Left lung (tissue), 10 donors: ENCODE measurements around the gene RNF25. TPM values are rescaled to one million over a fixed set of nuclear protein-coding genes. Genes with fewer than 3 reads are reported as not detected.

Experiments
- ATAC-seq: fragments of 200-7000 bp; cut with Tn5 transposase; one replicate; pipeline ENCODE4 v1.9.1; 2020; ENCODE audit warnings: moderate library complexity
- DNase-seq, 4 donors: peaks; one replicate each; pipeline ENCODE4 v3.0.0-alpha.2; 2013 to 2020
- H3K27ac ChIP-seq, 2 donors: fragments of 200-600 bp; sonication (generic) in 1 of 2; one replicate each; pipeline versions ENCODE4 v1.5.0 to v1.8.0; 2020 to 2021
- H3K27me3 ChIP-seq, 2 donors: fragments of 200-600 bp; sonication (generic) in 1 of 2; one replicate each; pipeline versions ENCODE4 v1.5.0 to v1.8.0; 2020 to 2021
- H3K36me3 ChIP-seq, 2 donors: fragments of 200-600 bp; sonication (generic) in 1 of 2; one replicate each; pipeline versions ENCODE4 v1.5.0 to v1.8.0; 2020 to 2021
- H3K4me1 ChIP-seq, 2 donors: fragments of 200-600 bp; one replicate each; pipeline ENCODE4 v1.8.0; 2021
- H3K4me3 ChIP-seq, 2 donors: fragments of 200-600 bp; sonication (generic) in 1 of 2; one replicate each; pipeline versions ENCODE4 v1.5.0 to v1.8.0; 2020 to 2021; ENCODE audit warnings: mild to moderate bottlenecking in 1 of 2
- H3K9me3 ChIP-seq, 2 donors: fragments of 200-600 bp; sonication (generic) in 1 of 2; one replicate each; pipeline versions ENCODE4 v1.5.0 to v1.8.0; 2020 to 2021
- intact Hi-C, 2 donors: fragments of 100-400 bp; cut with DNase I; formaldehyde crosslinking; loops; one replicate each; pipeline versions ENCODE4 v1.11.2 to v1.14.2; 2022
- polyA plus RNA-seq, 6 donors: library from polyadenylated mRNA; unstranded; fragments of 120-200 nt; gene quantifications; one replicate each; pipeline ENCODE4 v1.2.1, GENCODE V29; 2013; ENCODE audit not compliant: insufficient read length in 6 of 6
- total RNA-seq, 2 donors: library from RNA; stranded (reverse); fragmentation: NEBNext Ultra II Directional; extraction: Animal tissue kit (Norgen Biotek cat#: 25700); gene quantifications; one replicate each; pipeline ENCODE4 v1.2.1, GENCODE V29; 2021
- TF ChIP-seq, protein P1 (sequence below), 2 donors: fragments of 200-600 bp; sonication (generic) in 1 of 2; IDR thresholded peaks; one replicate each; pipeline versions ENCODE4 v1.5.0 to v1.8.0; 2021; ENCODE audit warnings: antibody characterized with exemption in 2 of 2
- donor health status: DM: no; HTN: yes; CAD: no.
- donor health status: DM: no; HTN: no; CAD: no.

RNF25 gene
- total and polyA plus RNA-seq, 8 donors, result 15.5 to 40.8 (median 37.8) TPM

DNA sequence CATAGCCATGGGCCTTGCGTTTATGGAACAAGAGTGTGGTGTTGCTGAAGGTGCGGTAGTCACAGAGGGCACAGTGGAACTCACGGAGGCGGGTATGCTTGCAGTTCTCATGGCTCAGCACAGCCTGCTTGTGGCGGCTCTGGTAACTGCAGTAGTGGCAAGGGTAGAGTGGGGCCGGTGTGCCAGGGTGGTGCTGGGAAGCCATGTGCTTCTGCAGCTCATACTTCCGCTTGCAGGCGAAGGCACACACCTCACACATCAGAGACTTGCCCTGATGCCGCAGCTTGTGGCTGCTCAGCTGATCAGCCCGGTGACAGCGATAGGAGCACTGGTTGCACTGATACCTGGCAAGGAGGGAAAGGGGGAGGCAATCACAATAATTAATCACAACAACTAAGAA lies 27.1 kb downstream of the RNF25 start:
- H3K4me3 ChIP-seq, result no peak overlapping the region
- no peaks in the 10 kb centered on the region for H3K27me3 ChIP-seq
- TF ChIP-seq, protein P1, sequence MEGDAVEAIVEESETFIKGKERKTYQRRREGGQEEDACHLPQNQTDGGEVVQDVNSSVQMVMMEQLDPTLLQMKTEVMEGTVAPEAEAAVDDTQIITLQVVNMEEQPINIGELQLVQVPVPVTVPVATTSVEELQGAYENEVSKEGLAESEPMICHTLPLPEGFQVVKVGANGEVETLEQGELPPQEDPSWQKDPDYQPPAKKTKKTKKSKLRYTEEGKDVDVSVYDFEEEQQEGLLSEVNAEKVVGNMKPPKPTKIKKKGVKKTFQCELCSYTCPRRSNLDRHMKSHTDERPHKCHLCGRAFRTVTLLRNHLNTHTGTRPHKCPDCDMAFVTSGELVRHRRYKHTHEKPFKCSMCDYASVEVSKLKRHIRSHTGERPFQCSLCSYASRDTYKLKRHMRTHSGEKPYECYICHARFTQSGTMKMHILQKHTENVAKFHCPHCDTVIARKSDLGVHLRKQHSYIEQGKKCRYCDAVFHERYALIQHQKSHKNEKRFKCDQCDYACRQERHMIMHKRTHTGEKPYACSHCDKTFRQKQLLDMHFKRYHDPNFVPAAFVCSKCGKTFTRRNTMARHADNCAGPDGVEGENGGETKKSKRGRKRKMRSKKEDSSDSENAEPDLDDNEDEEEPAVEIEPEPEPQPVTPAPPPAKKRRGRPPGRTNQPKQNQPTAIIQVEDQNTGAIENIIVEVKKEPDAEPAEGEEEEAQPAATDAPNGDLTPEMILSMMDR (IDR thresholded peaks at IDR 0.05), result no peak
- peaks cover 5 to 100% of the 10 kb centered on the region in 2 donors for H3K36me3 ChIP-seq
- DNase-seq (no peak), ATAC-seq (no peak)
- H3K9me3 ChIP-seq, result no peaks in the 10 kb centered on the region
- H3K4me1 ChIP-seq, result no peaks in the 10 kb centered on the region
- intact Hi-C loops, result no loop called here
- no peak overlapping the region for H3K27ac ChIP-seq

DNA sequence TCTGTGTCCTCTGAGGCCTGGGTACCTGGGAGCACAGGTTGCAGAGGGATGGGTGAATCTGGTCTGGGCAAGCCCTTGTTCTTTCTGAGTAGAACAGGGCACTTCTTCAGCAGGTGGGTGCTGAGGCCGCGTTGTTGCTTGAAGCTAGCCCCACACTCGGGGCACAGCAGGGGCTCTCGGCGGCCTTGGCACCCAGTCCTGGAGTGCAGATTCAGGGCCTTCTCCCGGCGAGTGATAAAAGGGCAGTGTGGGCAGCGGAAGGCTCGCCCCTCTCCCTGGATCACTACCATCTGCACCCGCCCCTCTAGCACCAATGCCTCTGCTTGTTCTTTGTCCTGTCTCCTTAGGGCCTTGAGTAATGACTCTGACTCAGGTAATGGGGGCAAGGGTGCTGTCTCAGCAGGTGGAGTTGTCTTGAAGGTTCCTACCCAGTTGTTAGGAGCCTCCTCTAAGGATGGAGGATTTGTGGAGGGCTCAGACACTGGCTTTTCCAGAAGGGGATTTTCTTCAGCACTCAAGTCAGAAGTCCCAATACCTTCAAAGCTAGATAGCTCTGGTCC lies 28.0 kb downstream of the RNF25 start:
- no peak for DNase-seq
- intact Hi-C loops, result no loop called here
- no peak for ATAC-seq
- peaks cover 5 to 100% of the 10 kb centered on the region in 2 donors for H3K36me3 ChIP-seq
- no peak overlapping the region for H3K27ac ChIP-seq
- no peaks in the 10 kb centered on the region for H3K4me1 ChIP-seq
- no peak overlapping the region for H3K4me3 ChIP-seq
- TF ChIP-seq, protein P1 (IDR thresholded peaks at IDR 0.05), result no peak
- no peaks in the 10 kb centered on the region for H3K9me3 ChIP-seq
- H3K27me3 ChIP-seq, result no peaks in the 10 kb centered on the region

DNA sequence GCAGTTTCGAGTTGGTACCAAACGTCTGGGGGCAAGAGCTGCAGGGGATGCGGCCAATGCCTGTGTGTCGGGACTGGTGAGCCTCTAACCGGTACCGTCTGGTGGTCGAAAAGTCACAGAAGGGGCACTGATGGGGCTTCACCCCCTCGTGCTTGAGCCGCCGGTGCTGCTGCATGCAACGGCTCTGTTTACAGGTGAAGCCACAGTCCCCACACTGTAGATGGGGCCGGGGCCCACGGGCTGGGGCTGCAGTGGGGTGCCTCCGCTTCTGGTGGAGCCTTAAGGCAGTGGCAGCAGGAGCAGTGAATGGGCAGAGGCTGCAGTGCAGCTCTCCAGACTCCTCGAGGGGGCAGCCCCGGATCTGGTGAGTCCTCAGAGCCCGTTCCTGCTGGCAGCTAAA lies 29.0 kb downstream of the RNF25 start:
- Histone ChIP-seq H3K4me3 (no peak overlapping the region), H3K9me3 (no peaks in the 10 kb centered on the region), H3K27me3 (no peaks in the 10 kb centered on the region), H3K4me1 (no peaks in the 10 kb centered on the region), H3K36me3 (peaks cover 5 to 100% of the 10 kb centered on the region in 2 donors), H3K27ac (no peak overlapping the region)
- no peak for DNase-seq
- intact Hi-C loops, result no loop called here
- TF ChIP-seq, protein P1 (IDR thresholded peaks at IDR 0.05), result no peak
- ATAC-seq, result no peak

- H3K27me3 ChIP-seq, result no peaks in the 10 kb centered on the region
- no peak for DNase-seq
- intact Hi-C loops, result no loop called here
- H3K36me3 ChIP-seq, result peaks cover 5 to 100% of the 10 kb centered on the region in 2 donors
- H3K27ac ChIP-seq, result no peak overlapping the region
- no peak overlapping the region for H3K4me3 ChIP-seq
- TF ChIP-seq, protein P1 (IDR thresholded peaks at IDR 0.05), result no peak
- no peaks in the 10 kb centered on the region for H3K4me1 ChIP-seq
- ATAC-seq, result no peak
- H3K9me3 ChIP-seq, result no peaks in the 10 kb centered on the region
Observed at GRCh38 chr2:218642121-218642656, 29.6 kb downstream of the RNF25 start.

GRCh38 chr2:218638372-218638771 lies 33.4 kb downstream of the RNF25 start:
- Histone ChIP-seq H3K9me3 (no peaks in the 10 kb centered on the region), H3K27ac (no peak overlapping the region), H3K4me3 (no peak overlapping the region), H3K27me3 (no peaks in the 10 kb centered on the region), H3K4me1 (no peaks in the 10 kb centered on the region), H3K36me3 (peaks cover 0 to 100% of the 10 kb centered on the region in 2 donors)
- no peak for ATAC-seq
- TF ChIP-seq, protein P1 (IDR thresholded peaks at IDR 0.05), result no peak
- intact Hi-C loops, result no loop called here
- no peak for DNase-seq
